CD14-positive monocyte (primary cell): ENCODE data around the gene ABCA4. TPM values are rescaled to one million over a fixed set of nuclear protein-coding genes. Genes with fewer than 3 reads are reported as not detected.

Source experiments
- DNase-seq, 3 donors: peaks; one replicate each; pipeline ENCODE4 v3.0.0-alpha.2; 2011 to 2022
- H2AFZ ChIP-seq: 2 replicates; pipeline ENCODE4 v1.6.0; 2012; ENCODE audit warnings: mild to moderate bottlenecking, low read depth, low read length, inconsistent platforms; ENCODE audit not compliant: insufficient read depth, poor library complexity, severe bottlenecking
- H3K27ac ChIP-seq, 2 donors: 1 replicate in 1 of 2; 2 replicates in 1 of 2; pipeline ENCODE4 v1.5.1; 2012 to 2013; ENCODE audit warnings: low read length in 2 of 2, control low read depth in 1 of 2, inconsistent platforms in 1 of 2, low read depth in 1 of 2, mild to moderate bottlenecking in 1 of 2
- H3K27me3 ChIP-seq, 2 donors: one replicate each; pipeline versions ENCODE4 v1.6.0 to v1.6.1; 2011 to 2013; ENCODE audit warnings: low read length in 2 of 2; ENCODE audit not compliant: control insufficient read depth in 2 of 2, insufficient read depth in 2 of 2
- H3K36me3 ChIP-seq, 2 donors: replicated peaks in 1 of 2; 1 replicate in 1 of 2; 2 replicates in 1 of 2; pipeline versions ENCODE4 v1.5.1 to v1.6.1; 2012 to 2013; ENCODE audit warnings: low read length in 2 of 2, control low read depth in 1 of 2, inconsistent platforms in 1 of 2, mild to moderate bottlenecking in 1 of 2; ENCODE audit not compliant: insufficient read depth in 2 of 2, control insufficient read depth in 1 of 2
- H3K4me1 ChIP-seq, 2 donors: 1 replicate in 1 of 2; 2 replicates in 1 of 2; pipeline versions ENCODE4 v1.5.1 to v1.6.1; 2012 to 2013; ENCODE audit warnings: low read length in 2 of 2, control low read depth in 1 of 2, inconsistent platforms in 1 of 2, mild to moderate bottlenecking in 1 of 2, moderate library complexity in 1 of 2; ENCODE audit not compliant: insufficient read depth in 2 of 2, control insufficient read depth in 1 of 2
- H3K4me2 ChIP-seq: replicated peaks from 2 replicates; pipeline ENCODE3; 2012; ENCODE audit warnings: low read length, moderate library complexity, mild to moderate bottlenecking; ENCODE audit not compliant: poor library complexity, severe bottlenecking; ENCODE audit errors: extremely low read depth
- H3K4me3 ChIP-seq, 3 experiments: fragments of 200-600 bp in 1 of 3; sonication (generic) in 1 of 3; replicated peaks in 1 of 3; 1 replicate in 2 of 3; 2 replicates in 1 of 3; pipeline ENCODE4 v1.5.1; 2011 to 2013; ENCODE audit warnings: low read length in 3 of 3, mild to moderate bottlenecking in 3 of 3, control low read depth in 2 of 3, low read depth in 2 of 3, inconsistent platforms in 1 of 3, moderate library complexity in 1 of 3
- H3K79me2 ChIP-seq: 2 replicates; pipeline ENCODE4 v1.6.0; 2012; ENCODE audit warnings: mild to moderate bottlenecking, control low read depth, inconsistent platforms, low read length, moderate library complexity; ENCODE audit not compliant: insufficient read depth
- H3K9ac ChIP-seq: 2 replicates; pipeline ENCODE4 v1.6.0; 2017; ENCODE audit warnings: low read length, mild to moderate bottlenecking; ENCODE audit not compliant: insufficient read depth, poor library complexity, severe bottlenecking
- H3K9me3 ChIP-seq, 2 donors: replicated peaks in 1 of 2; 1 replicate in 1 of 2; 2 replicates in 1 of 2; pipeline versions ENCODE4 v1.5.1 to v1.6.1; 2012 to 2013; ENCODE audit warnings: low read length in 2 of 2, control low read depth in 1 of 2; ENCODE audit not compliant: control insufficient read depth in 1 of 2, insufficient read depth in 1 of 2
- H4K20me1 ChIP-seq: 2 replicates; pipeline ENCODE4 v1.6.0; 2012; ENCODE audit warnings: mild to moderate bottlenecking, low read length, control low read depth, moderate library complexity; ENCODE audit not compliant: insufficient read depth
- H3K27ac Mint-ChIP-seq, 7 donors: one replicate each; pipeline ENCODE4 v1.8.0; 2020; ENCODE audit warnings: mild to moderate bottlenecking in 7 of 7, mixed read lengths in 7 of 7, moderate library complexity in 6 of 7, inconsistent platforms in 2 of 7
- H3K27me3 Mint-ChIP-seq, 3 donors: one replicate each; pipeline ENCODE4 v1.8.0; 2021 to 2022; ENCODE audit warnings: low read depth in 3 of 3, mild to moderate bottlenecking in 3 of 3, mixed read lengths in 3 of 3, moderate library complexity in 3 of 3, inconsistent platforms in 1 of 3
- H3K36me3 Mint-ChIP-seq, 2 donors: one replicate each; pipeline ENCODE4 v1.8.0; 2020; ENCODE audit warnings: mixed read lengths in 2 of 2, inconsistent platforms in 1 of 2, mild to moderate bottlenecking in 1 of 2
- H3K4me1 Mint-ChIP-seq: one replicate; pipeline ENCODE4 v1.8.0; 2020; ENCODE audit warnings: mild to moderate bottlenecking, mixed read lengths
- H3K4me3 Mint-ChIP-seq, 2 donors: one replicate each; pipeline ENCODE4 v1.8.0; 2020; ENCODE audit warnings: mild to moderate bottlenecking in 2 of 2, mixed read lengths in 2 of 2, moderate library complexity in 1 of 2
- H3K9me3 Mint-ChIP-seq, 7 donors: one replicate each; pipeline ENCODE4 v1.8.0; 2020 to 2022; ENCODE audit warnings: mixed read lengths in 7 of 7, mild to moderate bottlenecking in 6 of 7, moderate library complexity in 6 of 7, inconsistent platforms in 2 of 7
- CTCF ChIP-seq: fragments of 200-600 bp; IDR thresholded peaks from one replicate; pipeline ENCODE4 v1.8.0; 2022; ENCODE audit warnings: antibody characterized with exemption, mild to moderate bottlenecking
- WGBS: methylation state at CpG from one replicate; pipeline ENCODE4 v1.1.5; 2013; ENCODE audit warnings: missing lambda C conversion rate; ENCODE audit not compliant: insufficient coverage; 5-methylcytosine and 5-hydroxymethylcytosine counted together
- intact Hi-C, 2 donors: fragments of 100-400 bp; cut with micrococcal nuclease; formaldehyde crosslinking; loops; one replicate each; pipeline versions ENCODE4 v1.15.0 to v1.15.1; 2023
- polyA plus RNA-seq, 3 donors: library from polyadenylated mRNA; depleted of rRNA in 1 of 3; unstranded in 2 of 3; stranded (reverse) in 1 of 3; fragments of 300-500 nt in 2 of 3; fragments of >200 nt in 1 of 3; fragmentation: Illumina TruSeq in 2 of 3; gene quantifications; 1 replicate in 2 of 3; 2 replicates in 1 of 3; pipeline ENCODE4 v1.2.3, GENCODE V29; 2012 to 2021

Gene ABCA4
- polyA plus RNA-seq, 3 donors: not detected

- Mint-ChIP-seq H3K27me3 (peaks cover 78 to 99% (median 83%) of the 10 kb centered on the region in 3 donors), H3K4me1 (peaks cover 6% of the 10 kb centered on the region), H3K9me3 (peaks cover 0 to 5% (median 1%) of the 10 kb centered on the region in 7 donors), H3K36me3 (no peaks in the 10 kb centered on the region), H3K27ac (no peak overlapping the region), H3K4me3 (peak overlapping the region in 1 of 2 donors; percentile 61)
- peaks cover 35 to 98% of the 10 kb centered on the region in 2 donors for H3K27me3 ChIP-seq
- no peaks in the 10 kb centered on the region for H3K79me2 ChIP-seq
- H3K36me3 ChIP-seq: no peaks in the 10 kb centered on the region
- H2AFZ ChIP-seq: no peak overlapping the region
- H4K20me1 ChIP-seq: no peaks in the 10 kb centered on the region
- no peak overlapping the region for H3K4me2 ChIP-seq
- H3K9ac ChIP-seq: no peak overlapping the region
- DNase-seq: no peak
- intact Hi-C loops: no loop called here
- no peak overlapping the region for H3K4me3 ChIP-seq
- no peaks in the 10 kb centered on the region for H3K9me3 ChIP-seq
- peaks cover 4 to 5% of the 10 kb centered on the region in 2 donors for H3K4me1 ChIP-seq
- WGBS: 100% methylated on average over 6 of the region's 10 CpGs
- no peak for TF ChIP-seq CTCF
- no peak overlapping the region for H3K27ac ChIP-seq
Observed at GRCh38 chr1:94104776-94105580, 16.0 kb downstream of the ABCA4 start.

GRCh38 chr1:94104127-94104684 is 16.7 kb downstream of the ABCA4 start:
- H3K9me3 Mint-ChIP-seq: peaks cover 0 to 5% (median 0%) of the 10 kb centered on the region in 7 donors
- no peaks in the 10 kb centered on the region for H4K20me1 ChIP-seq
- H3K36me3 ChIP-seq: no peaks in the 10 kb centered on the region
- H3K9ac ChIP-seq: no peak overlapping the region
- intact Hi-C loops: no loop called here
- no peak overlapping the region for H3K27ac ChIP-seq
- H3K36me3 Mint-ChIP-seq: no peaks in the 10 kb centered on the region
- no peak overlapping the region for H2AFZ ChIP-seq
- no peaks in the 10 kb centered on the region for H3K79me2 ChIP-seq
- 91% methylated on average over 9 of the region's 9 CpGs for WGBS
- H3K4me3 ChIP-seq: no peak overlapping the region
- H3K4me3 Mint-ChIP-seq: peak overlapping the region in 1 of 2 donors; percentile 16
- H3K4me1 Mint-ChIP-seq: peaks cover 6% of the 10 kb centered on the region
- H3K4me2 ChIP-seq: no peak overlapping the region
- no peak overlapping the region for H3K27ac Mint-ChIP-seq
- H3K9me3 ChIP-seq: no peaks in the 10 kb centered on the region
- H3K27me3 ChIP-seq: peaks cover 30 to 95% of the 10 kb centered on the region in 2 donors
- no peak for TF ChIP-seq CTCF
- peaks cover 4 to 5% of the 10 kb centered on the region in 2 donors for H3K4me1 ChIP-seq
- peaks cover 74 to 96% (median 79%) of the 10 kb centered on the region in 3 donors for H3K27me3 Mint-ChIP-seq
- no peak for DNase-seq
